SW480 (cell line): ENCODE measurements around the gene SETD1A.
"Not testable (repeated sequence)": the region's sequence is repeated elsewhere in the genome, so short reads cannot be mapped to it uniquely, and the experiment has no call there.

Source experiments
- DNase-seq: peaks from one replicate; pipeline ENCODE4 v3.0.0-alpha.2; 2016; ENCODE audit warnings: low spot score

Gene SETD1A

GRCh38 chr16:30998852-30999761 is 41.6 kb downstream of the SETD1A start:
- no peak for DNase-seq

- no peak for DNase-seq
Observed at GRCh38 chr16:31000671-31001382, 43.3 kb downstream of the SETD1A start.

GRCh38 chr16:31001507-31002249 is 44.1 kb downstream of the SETD1A start:
- DNase-seq: no peak

GRCh38 chr16:31002250-31002700 is 44.7 kb downstream of the SETD1A start:
- no peak for DNase-seq

- no peak for DNase-seq
Observed at GRCh38 chr16:31002862-31003341, 45.3 kb downstream of the SETD1A start.

GRCh38 chr16:31003744-31004143 is 46.2 kb downstream of the SETD1A start:
- DNase-seq: no peak

GRCh38 chr16:31004658-31005057 is 47.1 kb downstream of the SETD1A start:
- DNase-seq: no peak

GRCh38 chr16:31005350-31006085 is 48.0 kb downstream of the SETD1A start:
- no peak for DNase-seq

GRCh38 chr16:31006086-31006385 is 48.5 kb downstream of the SETD1A start:
- DNase-seq: no peak

GRCh38 chr16:31006589-31006988 is 49.0 kb downstream of the SETD1A start:
- DNase-seq: no peak

- DNase-seq: no peak
Observed at GRCh38 chr16:31007684-31008083, 50.1 kb downstream of the SETD1A start.

- DNase-seq: no peak
Observed at GRCh38 chr16:31008149-31008548, 50.6 kb downstream of the SETD1A start.

GRCh38 chr16:31008551-31008950 is 51.0 kb downstream of the SETD1A start:
- no peak for DNase-seq

GRCh38 chr16:31009120-31009519 is 51.6 kb downstream of the SETD1A start:
- no peak for DNase-seq

GRCh38 chr16:31009894-31010584 is 52.5 kb downstream of the SETD1A start:
- DNase-seq: no peak

GRCh38 chr16:31010585-31011325 is 53.2 kb downstream of the SETD1A start, which contains the start of gene STX1B:
Gene STX1B (minus strand): TSS chr16:31010638. CDS start chr16:31010396, 242 bp downstream.
- DNase-seq: no peak

- not testable (repeated sequence) for DNase-seq
Observed at GRCh38 chr16:31011815-31012214, 54.3 kb downstream of the SETD1A start.

- DNase-seq: not testable (repeated sequence)
Observed at GRCh38 chr16:31013292-31013691, 55.7 kb downstream of the SETD1A start.

- DNase-seq: no peak
Observed at GRCh38 chr16:31016018-31016417, 58.5 kb downstream of the SETD1A start.

GRCh38 chr16:31017756-31018155 is 60.2 kb downstream of the SETD1A start:
- not testable (repeated sequence) for DNase-seq
